Fibroblast of the conjunctiva (primary cell): ENCODE measurements around the gene AOC3.
"Not testable (repeated sequence)": the region's sequence is repeated elsewhere in the genome, so short reads cannot be mapped to it uniquely, and the experiment has no call there.

ENCODE experiments used
- DNase-seq: peaks from one replicate; pipeline ENCODE4 v3.0.0-alpha.2; 2010; ENCODE audit warnings: low read depth

The AOC3 gene

DNA sequence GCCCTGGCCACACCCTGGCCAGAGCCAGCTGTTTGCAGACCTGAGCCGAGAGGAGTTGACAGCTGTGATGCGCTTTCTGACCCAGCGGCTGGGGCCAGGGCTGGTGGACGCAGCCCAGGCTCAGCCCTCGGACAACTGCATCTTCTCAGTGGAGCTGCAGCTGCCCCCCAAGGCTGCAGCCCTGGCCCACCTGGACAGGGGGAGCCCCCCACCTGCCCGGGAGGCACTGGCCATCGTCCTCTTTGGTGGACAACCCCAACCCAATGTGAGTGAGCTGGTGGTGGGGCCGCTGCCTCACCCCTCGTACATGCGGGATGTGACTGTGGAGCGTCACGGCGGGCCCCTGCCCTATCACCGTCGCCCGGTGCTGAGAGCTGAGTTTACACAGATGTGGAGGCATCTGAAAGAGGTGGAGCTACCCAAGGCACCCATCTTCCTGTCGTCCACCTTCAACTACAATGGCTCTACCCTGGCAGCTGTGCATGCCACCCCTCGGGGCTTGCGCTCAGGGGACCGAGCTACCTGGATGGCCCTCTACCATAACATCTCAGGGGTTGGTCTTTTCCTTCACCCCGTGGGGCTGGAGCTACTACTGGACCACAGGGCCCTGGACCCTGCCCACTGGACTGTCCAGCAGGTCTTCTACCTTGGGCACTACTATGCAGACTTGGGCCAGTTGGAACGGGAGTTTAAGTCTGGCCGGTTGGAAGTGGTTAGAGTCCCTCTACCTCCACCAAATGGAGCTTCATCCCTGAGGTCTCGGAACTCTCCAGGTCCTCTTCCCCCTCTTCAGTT, 6.0 kb upstream of the AOC3 start:
- no peak for DNase-seq

DNA sequence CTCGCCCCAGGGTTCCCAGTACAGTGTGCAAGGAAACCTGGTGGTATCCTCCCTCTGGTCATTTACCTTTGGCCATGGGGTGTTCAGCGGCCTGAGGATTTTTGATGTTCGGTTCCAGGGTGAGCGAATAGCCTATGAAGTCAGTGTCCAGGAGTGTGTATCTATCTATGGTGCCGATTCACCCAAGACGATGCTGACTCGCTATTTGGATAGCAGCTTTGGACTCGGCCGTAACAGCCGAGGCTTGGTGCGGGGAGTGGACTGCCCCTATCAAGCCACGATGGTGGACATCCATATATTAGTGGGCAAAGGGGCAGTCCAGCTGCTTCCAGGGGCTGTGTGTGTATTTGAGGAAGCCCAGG, 5.5 kb upstream of the AOC3 start:
- no peak for DNase-seq

- DNase-seq: no peak
These were observed 4.9 kb upstream of the AOC3 start for GRCh38 chr17:42845918-42846593.

- DNase-seq: no peak
These were observed 4.3 kb upstream of the AOC3 start for GRCh38 chr17:42846594-42847280.

- no peak for DNase-seq
These were observed 2.9 kb upstream of the AOC3 start for GRCh38 chr17:42848093-42848492.

- no peak for DNase-seq
These were observed 2.0 kb upstream of the AOC3 start for GRCh38 chr17:42849031-42849430.

DNA sequence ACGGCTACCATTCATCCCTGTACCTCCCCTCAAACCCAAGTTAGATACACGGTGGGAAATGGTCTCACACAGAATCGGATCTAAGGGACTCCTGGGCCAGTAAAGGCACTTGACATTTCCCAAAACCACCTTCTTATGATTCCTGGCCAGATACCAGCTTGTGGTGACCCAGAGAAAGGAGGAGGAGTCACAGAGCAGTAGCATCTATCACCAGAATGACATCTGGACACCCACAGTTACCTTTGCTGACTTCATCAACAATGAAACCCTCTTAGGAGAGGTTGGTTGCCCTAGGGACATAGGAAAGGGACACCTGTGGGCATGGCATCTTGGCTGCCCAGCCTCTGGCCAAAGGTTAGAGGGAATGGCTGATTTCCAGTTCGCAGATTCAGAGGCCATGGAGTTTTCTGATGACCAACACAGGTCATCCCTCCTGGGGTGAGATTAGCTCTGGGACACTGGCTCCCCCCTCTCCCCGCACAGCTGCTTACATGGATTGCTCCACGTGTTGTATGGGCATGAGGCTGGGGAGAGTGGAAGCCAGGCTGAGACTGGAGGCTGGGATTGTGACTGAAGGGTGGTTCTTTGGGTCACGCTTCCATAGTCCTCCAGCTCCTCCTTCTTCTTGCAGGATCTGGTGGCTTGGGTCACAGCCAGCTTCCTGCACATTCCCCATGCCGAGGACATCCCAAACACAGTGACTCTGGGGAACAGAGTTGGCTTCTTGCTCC, 1.4 kb upstream of the AOC3 start:
- DNase-seq: no peak

GRCh38 chr17:42851371-42852240, 607 bp downstream of the AOC3 start:
- not testable (repeated sequence) for DNase-seq

- no peak for DNase-seq
These were observed 1.4 kb downstream of the AOC3 start for GRCh38 chr17:42852351-42852750.

DNA sequence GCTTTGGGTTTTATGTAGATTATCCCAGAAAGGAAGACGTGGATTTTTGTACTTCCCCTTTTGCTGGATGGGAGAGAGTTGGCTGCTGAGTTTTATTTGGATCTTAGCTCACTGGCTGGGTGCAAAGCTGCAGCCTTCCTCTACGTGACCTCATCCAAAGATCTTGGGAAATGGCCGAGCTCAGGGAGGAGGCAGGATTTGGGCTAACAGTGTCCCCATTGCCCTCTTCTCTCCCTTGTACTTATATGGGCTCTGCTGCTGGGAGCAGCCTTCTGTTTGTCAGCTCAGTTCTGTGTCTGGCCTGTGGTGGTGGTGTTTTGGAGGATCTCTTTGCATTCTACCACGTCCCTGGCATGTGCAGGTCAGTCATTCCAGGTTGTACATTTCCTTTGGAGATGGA, 2.0 kb downstream of the AOC3 start:
- no peak for DNase-seq

- DNase-seq: no peak
These were observed 2.6 kb downstream of the AOC3 start for GRCh38 chr17:42853597-42853967.

- DNase-seq: no peak
These were observed 3.2 kb downstream of the AOC3 start for GRCh38 chr17:42853968-42854790.

DNA sequence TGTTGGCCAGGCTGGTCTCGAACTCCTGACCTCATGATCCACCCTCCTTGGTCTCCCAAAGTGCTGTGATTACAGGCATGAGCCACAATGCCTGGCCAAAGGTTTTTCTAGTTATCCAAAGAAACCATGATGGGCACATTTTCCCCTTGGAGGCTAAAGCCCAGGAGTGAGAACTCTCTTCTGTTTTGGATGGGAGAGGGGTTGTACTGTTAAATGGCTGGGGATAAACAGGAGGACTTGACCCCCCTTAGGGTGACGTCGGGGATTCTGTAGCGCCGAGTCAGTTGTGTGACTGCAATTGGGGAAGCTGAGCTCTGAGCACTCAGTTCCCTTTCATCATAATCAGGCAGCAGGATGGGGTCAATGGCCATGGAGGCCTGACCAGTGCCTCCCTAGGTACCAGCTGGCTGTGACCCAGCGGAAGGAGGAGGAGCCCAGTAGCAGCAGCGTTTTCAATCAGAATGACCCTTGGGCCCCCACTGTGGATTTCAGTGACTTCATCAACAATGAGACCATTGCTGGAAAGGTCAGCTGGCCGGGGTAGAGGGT, 4.1 kb downstream of the AOC3 start:
- DNase-seq: no peak

GRCh38 chr17:42856093-42856492, 5.1 kb downstream of the AOC3 start:
- not testable (repeated sequence) for DNase-seq

DNA sequence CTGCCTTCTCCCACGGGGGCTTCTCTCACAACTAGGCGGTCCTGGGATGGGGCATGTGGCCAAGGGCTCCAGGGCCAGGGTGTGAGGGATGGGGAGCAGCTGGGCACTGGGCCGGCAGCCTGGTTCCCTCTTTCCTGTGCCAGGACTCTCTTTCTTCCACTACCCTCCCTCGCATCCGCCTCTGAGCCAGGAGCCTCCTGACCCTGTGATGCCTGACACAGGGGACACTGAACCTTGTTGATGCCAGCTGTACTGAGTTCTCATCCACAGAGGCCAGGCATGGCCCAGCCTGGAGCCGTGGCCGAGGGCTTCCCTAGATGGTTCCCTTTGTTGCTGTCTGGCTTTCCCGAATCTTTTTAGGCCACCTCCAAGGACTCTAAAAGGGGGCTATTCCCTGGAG, 5.5 kb downstream of the AOC3 start:
- DNase-seq: not testable (repeated sequence)

DNA sequence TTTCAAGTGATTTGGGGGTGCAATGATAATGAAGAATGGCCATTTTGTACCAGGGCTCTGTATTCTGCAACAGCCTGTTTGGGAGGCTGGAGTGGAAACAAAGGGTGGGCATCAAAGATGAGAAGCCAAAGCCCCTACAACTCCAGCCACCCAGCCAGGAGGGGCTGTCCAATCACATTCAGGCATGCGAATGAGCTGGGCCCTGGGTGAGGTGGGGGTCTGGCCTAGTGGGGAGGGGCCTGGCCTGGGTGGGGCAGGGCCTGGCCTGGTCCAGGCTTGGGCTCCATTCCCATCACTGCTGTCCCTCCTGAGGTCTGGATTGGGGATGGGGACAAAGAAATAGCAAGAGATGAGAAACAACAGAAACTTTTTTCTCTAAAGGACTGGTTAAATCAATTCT, 6.4 kb downstream of the AOC3 start:
- DNase-seq: no peak

- DNase-seq: no peak
These were observed 14.7 kb downstream of the AOC3 start for GRCh38 chr17:42865638-42866094.

DNA sequence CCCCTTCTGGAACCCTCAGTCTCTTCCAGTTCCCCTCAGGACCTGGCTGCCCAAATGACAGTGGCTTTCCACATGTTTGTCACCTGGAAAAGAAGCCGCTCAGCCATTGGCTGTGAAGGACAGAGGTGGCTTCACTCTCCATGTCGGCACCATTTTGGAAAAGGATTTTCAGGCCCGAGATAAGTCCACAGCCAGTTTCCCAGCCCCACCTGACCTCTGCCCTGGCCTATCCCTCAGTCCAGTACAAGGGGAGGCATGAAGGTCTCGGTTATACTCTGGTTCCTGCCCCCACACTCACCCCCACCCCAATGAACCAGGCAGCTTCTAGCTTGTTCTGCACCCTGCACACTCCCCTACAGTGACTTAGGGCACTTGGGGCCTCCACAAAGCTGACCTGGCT, 15.2 kb downstream of the AOC3 start:
- no peak for DNase-seq

GRCh38 chr17:42866631-42867575, 15.9 kb downstream of the AOC3 start:
- DNase-seq: no peak
